ENCODE results near the gene OXGR1. TPM values are rescaled to one million over a fixed set of nuclear protein-coding genes. Genes with fewer than 3 reads are reported as not detected.

The OXGR1 gene
- polyA plus RNA-seq (2011; rRNA removed) (not detected in 2 replicates), polyA minus RNA-seq (2011; rRNA and poly(A)+ RNA removed) (not detected in 2 replicates)

DNA sequence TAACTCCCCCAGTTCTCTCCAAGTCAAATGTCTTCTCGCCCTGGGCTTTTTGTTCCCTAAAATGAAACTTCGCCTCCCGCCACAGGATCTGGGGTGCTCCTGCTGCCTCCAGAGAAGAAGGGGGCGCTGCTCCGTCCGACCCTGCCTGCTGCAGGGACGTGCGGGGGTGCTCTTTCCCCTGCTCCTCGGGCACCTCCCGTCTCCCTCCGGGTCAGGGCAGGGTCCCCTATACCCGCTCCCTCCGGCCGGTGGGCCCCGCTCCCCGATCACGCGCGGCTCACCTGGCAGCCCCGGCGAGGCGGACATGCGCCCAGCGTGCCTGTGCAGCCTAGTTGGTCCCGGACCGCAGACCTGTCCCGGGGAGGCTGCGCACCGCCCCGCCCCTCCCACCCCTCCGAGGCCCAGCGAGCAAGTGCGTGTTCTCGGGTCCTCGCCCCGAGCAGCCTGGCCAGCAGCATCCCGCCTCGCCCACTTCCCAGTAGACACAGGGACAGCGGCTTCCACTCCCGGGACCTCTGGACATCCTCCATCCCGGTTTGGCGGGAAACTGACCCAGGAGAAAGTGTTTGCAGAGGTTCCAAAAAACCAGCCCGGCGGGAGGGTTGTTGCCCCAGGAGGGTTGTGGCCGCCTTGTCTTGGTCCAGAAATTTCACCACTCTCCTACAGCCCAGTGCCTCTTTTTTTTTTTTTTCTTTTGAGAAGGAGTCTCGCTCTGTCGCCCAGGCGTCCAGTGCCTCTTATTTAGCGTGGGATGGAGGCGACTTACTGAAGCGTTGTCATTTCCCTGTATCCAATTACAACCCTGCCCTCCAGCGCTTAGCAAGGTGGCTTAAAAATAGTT is at the start of gene OXGR1:
OXGR1 (minus strand) TSS at position 460 of the 841 bp plus-strand sequence. CDS start 6,717 bp downstream, outside the sequence.
- CTCF ChIA-PET = no interaction called here
- H3K36me3 ChIP-seq (ENCODE audit: control insufficient read depth, insufficient read depth, low read length) = no peaks in the 10 kb centered on the region
- peak within 1 kb of the TSS; percentile 23 for H3K4me3 ChIP-seq (ENCODE audit: low read depth, low read length)
- no peak for DNase-seq (ENCODE audit: low read depth)
- POLR2A ChIA-PET = interaction anchor here (0.5 kb wide), 1 partner anchor 824 kb away, joined by 7 read pairs; no protein-coding TSS in a partner anchor
- TF ChIP-seq, protein P1, sequence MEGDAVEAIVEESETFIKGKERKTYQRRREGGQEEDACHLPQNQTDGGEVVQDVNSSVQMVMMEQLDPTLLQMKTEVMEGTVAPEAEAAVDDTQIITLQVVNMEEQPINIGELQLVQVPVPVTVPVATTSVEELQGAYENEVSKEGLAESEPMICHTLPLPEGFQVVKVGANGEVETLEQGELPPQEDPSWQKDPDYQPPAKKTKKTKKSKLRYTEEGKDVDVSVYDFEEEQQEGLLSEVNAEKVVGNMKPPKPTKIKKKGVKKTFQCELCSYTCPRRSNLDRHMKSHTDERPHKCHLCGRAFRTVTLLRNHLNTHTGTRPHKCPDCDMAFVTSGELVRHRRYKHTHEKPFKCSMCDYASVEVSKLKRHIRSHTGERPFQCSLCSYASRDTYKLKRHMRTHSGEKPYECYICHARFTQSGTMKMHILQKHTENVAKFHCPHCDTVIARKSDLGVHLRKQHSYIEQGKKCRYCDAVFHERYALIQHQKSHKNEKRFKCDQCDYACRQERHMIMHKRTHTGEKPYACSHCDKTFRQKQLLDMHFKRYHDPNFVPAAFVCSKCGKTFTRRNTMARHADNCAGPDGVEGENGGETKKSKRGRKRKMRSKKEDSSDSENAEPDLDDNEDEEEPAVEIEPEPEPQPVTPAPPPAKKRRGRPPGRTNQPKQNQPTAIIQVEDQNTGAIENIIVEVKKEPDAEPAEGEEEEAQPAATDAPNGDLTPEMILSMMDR (IDR thresholded peaks at IDR 0.05; ENCODE audit: insufficient read depth, low read depth, low read length) = no peak
- H3K27me3 ChIP-seq (ENCODE audit: control insufficient read depth, insufficient read depth, low read length) = peaks cover 8% of the 10 kb centered on the region

DNA sequence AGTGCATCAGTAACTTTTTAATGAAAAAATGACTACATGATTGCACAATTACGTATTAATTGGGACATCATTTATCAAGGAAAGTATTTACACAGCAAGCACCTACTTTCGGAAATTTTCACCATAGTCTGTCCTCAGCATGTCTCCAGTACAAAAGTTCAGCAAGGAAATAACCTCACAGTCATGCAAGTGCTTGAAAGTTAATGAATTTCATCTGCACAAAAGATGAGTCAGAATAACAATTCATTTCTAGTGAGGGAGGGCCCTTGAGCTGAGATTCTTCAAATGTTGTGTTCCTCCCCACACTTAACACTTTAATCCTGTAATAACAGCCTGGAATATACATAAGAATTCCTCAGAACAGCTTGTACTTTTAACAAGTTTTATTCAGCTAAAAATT is 49.0 kb upstream of the OXGR1 start:
- DNase-seq (ENCODE audit: low read depth) = peak; percentile 65
- H3K36me3 ChIP-seq (ENCODE audit: control insufficient read depth, insufficient read depth, low read length) = no peaks in the 10 kb centered on the region
- POLR2A ChIA-PET = no interaction called here
- no peaks in the 10 kb centered on the region for H3K27me3 ChIP-seq (ENCODE audit: control insufficient read depth, insufficient read depth, low read length)
- H3K4me3 ChIP-seq (ENCODE audit: low read depth, low read length) = no peak overlapping the region
- TF ChIP-seq, protein P1 (IDR thresholded peaks at IDR 0.05; ENCODE audit: insufficient read depth, low read depth, low read length) = no peak
- CTCF ChIA-PET = no interaction called here

DNA sequence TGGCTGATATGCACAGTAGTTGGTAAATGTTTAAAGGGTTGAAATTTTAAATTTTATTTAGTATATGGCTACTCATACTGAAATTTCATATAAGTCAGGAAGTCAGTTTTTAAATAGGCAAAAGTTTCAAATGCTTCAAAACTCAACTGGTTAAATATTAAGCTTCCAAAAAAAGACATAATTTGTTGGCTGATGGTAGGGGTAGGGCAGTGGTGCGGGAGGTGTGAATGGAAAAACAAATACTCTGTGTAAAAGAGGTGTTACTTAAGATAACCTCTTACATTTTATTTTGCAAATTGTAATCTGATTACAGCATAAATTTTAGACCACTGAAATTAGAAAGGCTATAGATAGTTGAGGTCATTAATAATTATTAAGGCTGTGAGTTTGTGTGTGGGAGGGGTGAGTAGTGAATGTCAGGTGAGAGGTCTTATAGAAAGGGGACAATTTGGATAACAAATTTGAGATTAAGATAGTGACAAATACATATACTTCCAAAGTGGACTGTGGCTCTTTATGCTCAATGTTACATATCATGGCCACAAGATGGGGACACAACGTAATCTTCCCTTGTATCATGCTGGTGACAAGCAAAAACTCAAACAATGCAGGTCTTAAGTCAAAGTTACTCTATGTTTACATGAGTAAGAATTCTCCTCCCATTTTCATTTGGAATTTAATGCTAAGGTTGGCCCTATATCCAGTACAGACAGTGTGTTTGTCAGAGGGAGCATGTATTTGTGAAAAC is 36.6 kb upstream of the OXGR1 start:
- ChIA-PET POLR2A (no interaction called here), CTCF (no interaction called here)
- no peaks in the 10 kb centered on the region for H3K36me3 ChIP-seq (ENCODE audit: control insufficient read depth, insufficient read depth, low read length)
- TF ChIP-seq, protein P1 (IDR thresholded peaks at IDR 0.05; ENCODE audit: insufficient read depth, low read depth, low read length) = peak; percentile 36
- H3K27me3 ChIP-seq (ENCODE audit: control insufficient read depth, insufficient read depth, low read length) = no peaks in the 10 kb centered on the region
- DNase-seq (ENCODE audit: low read depth) = no peak
- H3K4me3 ChIP-seq (ENCODE audit: low read depth, low read length) = no peak overlapping the region

DNA sequence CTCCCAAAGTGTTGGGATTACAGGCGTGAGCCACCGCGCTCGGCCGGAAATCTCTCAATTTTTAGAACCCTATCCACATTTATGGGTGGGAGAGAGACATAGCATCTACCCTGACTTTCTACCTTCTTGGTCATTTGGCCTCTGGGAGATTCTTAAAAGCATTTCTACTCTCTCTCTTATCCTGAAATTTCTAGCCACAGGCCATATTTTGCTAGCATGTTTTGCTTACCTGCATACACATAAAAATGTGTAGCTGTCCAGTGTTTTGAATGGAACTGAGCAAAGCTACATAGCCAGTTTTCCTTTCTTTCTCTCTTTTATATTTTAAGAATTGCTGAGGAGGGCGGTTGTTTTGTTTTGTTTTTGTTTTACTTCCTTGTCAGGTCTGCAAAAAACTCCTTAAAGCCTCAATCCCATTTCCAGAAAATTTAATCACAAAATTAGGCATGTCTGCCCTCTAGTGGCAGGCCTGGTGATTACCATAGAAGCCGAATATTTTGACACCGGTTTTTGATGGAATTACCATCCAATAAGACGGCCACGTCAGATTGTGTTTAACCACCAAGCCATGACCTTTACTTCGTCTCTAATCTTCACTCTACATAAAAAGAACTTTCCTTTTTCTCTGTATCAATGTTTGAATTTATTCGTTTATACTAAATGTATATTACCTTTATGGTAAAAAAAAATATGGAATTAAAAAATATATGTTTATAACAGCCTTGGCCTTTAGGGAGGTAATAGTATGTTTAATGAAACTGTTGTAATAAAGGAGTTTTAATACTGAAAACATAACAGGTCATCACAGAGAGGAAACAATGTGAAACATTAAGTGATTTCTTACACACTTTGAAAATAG is 34.4 kb upstream of the OXGR1 start:
- Histone ChIP-seq H3K27me3 (ENCODE audit: control insufficient read depth, insufficient read depth, low read length) (no peaks in the 10 kb centered on the region), H3K36me3 (ENCODE audit: control insufficient read depth, insufficient read depth, low read length) (no peaks in the 10 kb centered on the region), H3K4me3 (ENCODE audit: low read depth, low read length) (no peak overlapping the region)
- ChIA-PET POLR2A (no interaction called here), CTCF (interaction anchor here (0.7 to 1.2 kb wide), 6 partner anchors 9 to 779 kb away, joined by 3 to 8 read pairs (median 3); no protein-coding TSS in a partner anchor)
- TF ChIP-seq, protein P1 (IDR thresholded peaks at IDR 0.05; ENCODE audit: insufficient read depth, low read depth, low read length) = peak; percentile 76
- no peak for DNase-seq (ENCODE audit: low read depth)

Measured in BJ (cell line).